H1 (cell line): ENCODE results near the gene MAFF. TPM values are rescaled to one million over a fixed set of nuclear protein-coding genes. Genes with fewer than 3 reads are reported as not detected.

Experiments used
- BRCA1 ChIP-seq: IDR thresholded peaks from 2 replicates; pipeline ENCODE4 v1.6.1; 2012; ENCODE audit warnings: low read depth, low read length, improper control_type of control experiment
- CBX8 ChIP-seq: fragments of 300-800, 300-1000 bp; sonication (generic); IDR thresholded peaks from 2 replicates; pipeline ENCODE4 v1.7.1; 2016; ENCODE audit warnings: low read depth, low read length, borderline replicate concordance
- CEBPB ChIP-seq: IDR thresholded peaks from 2 replicates; pipeline ENCODE4 v1.6.1; 2012; ENCODE audit warnings: low read depth, low read length
- EP300 ChIP-seq, 2 experiments: IDR thresholded peaks; 1 replicate in 1 of 2; 2 replicates in 1 of 2; pipeline ENCODE4 v1.6.1; 2011 to 2012; ENCODE audit warnings: low read depth in 2 of 2, low read length in 2 of 2, mild to moderate bottlenecking in 2 of 2, borderline replicate concordance in 1 of 2, inconsistent platforms in 1 of 2, moderate library complexity in 1 of 2
- EZH2 ChIP-seq: fragments of 200-600 bp; sonication (generic); IDR thresholded peaks from 2 replicates; pipeline ENCODE4 v1.7.1; 2012; ENCODE audit warnings: low read depth, mild to moderate bottlenecking, moderate library complexity, low read length, inconsistent platforms; ENCODE audit not compliant: severe bottlenecking
- GABPA ChIP-seq: IDR thresholded peaks from 2 replicates; pipeline ENCODE4 v1.6.1; 2011; ENCODE audit warnings: mild to moderate bottlenecking, low read length, moderate library complexity, borderline replicate concordance; ENCODE audit not compliant: insufficient read depth
- GTF2F1 ChIP-seq: IDR thresholded peaks from 2 replicates; pipeline ENCODE4 v1.6.1; 2012; ENCODE audit warnings: low read depth, low read length, improper control_type of control experiment, borderline replicate concordance
- HDAC2 ChIP-seq, 2 experiments: fragments of 300-600 bp in 1 of 2; sonication (generic) in 1 of 2; IDR thresholded peaks; 2 replicates each; pipeline ENCODE4 v1.6.1; 2011 to 2012; ENCODE audit warnings: low read depth in 2 of 2, low read length in 2 of 2, mild to moderate bottlenecking in 2 of 2, moderate library complexity in 2 of 2, borderline replicate concordance in 1 of 2, inconsistent platforms in 1 of 2
- KDM1A ChIP-seq: fragments of 200-600, 300-600 bp; sonication (generic); IDR thresholded peaks from 2 replicates; pipeline ENCODE4 v1.7.1; 2016; ENCODE audit warnings: mild to moderate bottlenecking, low read length, borderline replicate concordance
- KDM5A ChIP-seq: fragments of 200-600 bp; IDR thresholded peaks from 2 replicates; pipeline ENCODE4 v1.7.1; 2012; ENCODE audit warnings: mild to moderate bottlenecking, low read length, inconsistent platforms, mixed read lengths
- NRF1 ChIP-seq: IDR thresholded peaks from 2 replicates; pipeline ENCODE4 v1.6.1; 2011; ENCODE audit warnings: mild to moderate bottlenecking, low read depth, low read length, improper control_type of control experiment
- POLR2AphosphoS5 ChIP-seq: IDR thresholded peaks from 2 replicates; pipeline ENCODE4 v1.6.1; 2011; ENCODE audit warnings: low read depth, low read length
- RFX5 ChIP-seq: IDR thresholded peaks from 2 replicates; pipeline ENCODE4 v1.6.1; 2011; ENCODE audit warnings: low read depth, low read length, improper control_type of control experiment, borderline replicate concordance
- SP1 ChIP-seq: IDR thresholded peaks from 2 replicates; pipeline ENCODE4 v1.6.1; 2011; ENCODE audit warnings: low read depth, low read length
- SP4 ChIP-seq: IDR thresholded peaks from 2 replicates; pipeline ENCODE4 v1.6.1; 2012; ENCODE audit warnings: low read length, inconsistent platforms
- SRF ChIP-seq: IDR thresholded peaks from 2 replicates; pipeline ENCODE4 v1.6.1; 2011; ENCODE audit warnings: mild to moderate bottlenecking, low read depth, low read length, moderate library complexity
- SUZ12 ChIP-seq: fragments of 200-600 bp; sonication (generic); IDR thresholded peaks from 2 replicates; pipeline ENCODE4 v1.6.1; 2012; ENCODE audit warnings: mild to moderate bottlenecking, inconsistent platforms, low read length, moderate library complexity, mixed read lengths
- ZNF274 ChIP-seq: IDR thresholded peaks from 2 replicates; pipeline ENCODE4 v1.7.0; 2012; ENCODE audit warnings: low read length, borderline replicate concordance; ENCODE audit errors: extremely low read depth
- polyA plus RNA-seq, 7 experiments: library from polyadenylated mRNA; depleted of rRNA in 3 of 7; stranded (reverse) in 5 of 7; unstranded in 2 of 7; fragments of >200 nt in 5 of 7; fragments of 200-250 nt in 2 of 7; gene quantifications; 1 replicate in 5 of 7; 2 replicates in 1 of 7; 4 replicates in 1 of 7; pipeline versions ENCODE4 v1.2.1 to v1.2.3, GENCODE V29; 2011 to 2013; ENCODE audit warnings: missing spikeins in 2 of 7, mixed read lengths in 2 of 7
- total RNA-seq: library from RNA; stranded (reverse); fragmentation: NEBNext Ultra II Directional; extraction: Animal tissue kit (Norgen Biotek cat#: 25700); gene quantifications from 2 replicates; pipeline ENCODE4 v1.2.1, GENCODE V29; 2021
- TF ChIP-seq, protein P1 (sequence below): IDR thresholded peaks from 2 replicates; pipeline ENCODE4 v1.6.1; 2012; ENCODE audit warnings: low read length, inconsistent platforms
- TF ChIP-seq, protein P2 (sequence below): IDR thresholded peaks from 2 replicates; pipeline ENCODE4 v1.6.1; 2011; ENCODE audit warnings: low read length, improper control_type of control experiment

MAFF gene
- total and polyA plus RNA-seq, 2 of the 8 experiments (the other 6 are each of a cell fraction or from before 2014, with no cell fraction given), result 1.5 to 6.3 TPM

GRCh38 chr22:38218661-38219622, 17.1 kb downstream of the MAFF start (continued):
- TF ChIP-seq, protein P1, sequence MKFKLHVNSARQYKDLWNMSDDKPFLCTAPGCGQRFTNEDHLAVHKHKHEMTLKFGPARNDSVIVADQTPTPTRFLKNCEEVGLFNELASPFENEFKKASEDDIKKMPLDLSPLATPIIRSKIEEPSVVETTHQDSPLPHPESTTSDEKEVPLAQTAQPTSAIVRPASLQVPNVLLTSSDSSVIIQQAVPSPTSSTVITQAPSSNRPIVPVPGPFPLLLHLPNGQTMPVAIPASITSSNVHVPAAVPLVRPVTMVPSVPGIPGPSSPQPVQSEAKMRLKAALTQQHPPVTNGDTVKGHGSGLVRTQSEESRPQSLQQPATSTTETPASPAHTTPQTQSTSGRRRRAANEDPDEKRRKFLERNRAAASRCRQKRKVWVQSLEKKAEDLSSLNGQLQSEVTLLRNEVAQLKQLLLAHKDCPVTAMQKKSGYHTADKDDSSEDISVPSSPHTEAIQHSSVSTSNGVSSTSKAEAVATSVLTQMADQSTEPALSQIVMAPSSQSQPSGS, result 0 out of 2 replicates have a peak, but pooled peaks have one; percentile 18
- TF ChIP-seq SP1 (peak; percentile 69; the same call in 1 of the 2 replicates), CBX8 (no peak), HDAC2 (IDR thresholded peaks at IDR 0.05; ENCODE audit: borderline replicate concordance in 1 of 2, low read depth in 2 of 2, low read length in 2 of 2) (peak; percentile 33 to 81; a peak in 2 of 4 replicates), GTF2F1 (no peak), ZNF274 (no peak), CEBPB (no peak), SP4 (no peak), EZH2 (no peak), EP300 (IDR thresholded peaks at IDR 0.05; ENCODE audit: borderline replicate concordance in 1 of 2, low read depth in 2 of 2, low read length in 2 of 2) (peak in 1 of 2 experiments; percentile 91; a peak in 1 of 3 replicates), NRF1 (no peak), BRCA1 (no peak), SUZ12 (no peak), KDM5A (no peak), RFX5 (no peak), POLR2AphosphoS5 (peak; percentile 78), KDM1A (peak; percentile 25; the same call in 1 of the 2 replicates), SRF (no peak), GABPA (peak; percentile 67; the same call in 1 of the 2 replicates)
- TF ChIP-seq, protein P2, sequence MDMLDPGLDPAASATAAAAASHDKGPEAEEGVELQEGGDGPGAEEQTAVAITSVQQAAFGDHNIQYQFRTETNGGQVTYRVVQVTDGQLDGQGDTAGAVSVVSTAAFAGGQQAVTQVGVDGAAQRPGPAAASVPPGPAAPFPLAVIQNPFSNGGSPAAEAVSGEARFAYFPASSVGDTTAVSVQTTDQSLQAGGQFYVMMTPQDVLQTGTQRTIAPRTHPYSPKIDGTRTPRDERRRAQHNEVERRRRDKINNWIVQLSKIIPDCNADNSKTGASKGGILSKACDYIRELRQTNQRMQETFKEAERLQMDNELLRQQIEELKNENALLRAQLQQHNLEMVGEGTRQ, result no peak
